HepG2 (cell line): ENCODE data around the gene HTR2A. TPM values are rescaled to one million over a fixed set of nuclear protein-coding genes. Genes with fewer than 3 reads are reported as not detected.

ENCODE experiments used
- ATAC-seq: fragments of 200-7000 bp; cut with Tn5 transposase; 3 replicates; pipeline ENCODE4 v1.9.1; 2020; ENCODE audit warnings: mild to moderate bottlenecking, moderate library complexity
- BruUV-seq: library from RNA; stranded (reverse); fragments of 400-500 nt; replicated peaks from 2 replicates; lab custom pipeline; 2021; lab: Mats Ljungman, UMichigan
- CTCF ChIA-PET: fragments of 300-600 bp; formaldehyde crosslinking; extraction: SDS; loops from one replicate; lab custom pipeline; 2021; ENCODE audit warnings: low total read pairs, inconsistent platforms, low intra/inter-chr PET ratio; lab: Yijun Ruan, JAX
- POLR2A ChIA-PET: fragments of 350-600 bp; sonication (Branson Sonifier 250); formaldehyde crosslinking; loops from one replicate; lab custom pipeline; 2020; ENCODE audit warnings: antibody characterized with exemption, inconsistent platforms; lab: Yijun Ruan, JAX
- DNase-seq: peaks from one replicate; pipeline ENCODE4 v3.0.0-alpha.2; 2015; ENCODE audit warnings: low spot score
- FAIRE-seq: peaks from 3 replicates; lab custom pipeline; 2011; peaks lifted over from hg19 to GRCh38; lab: Jason Lieb, UNC
- H2AFZ ChIP-seq: one replicate; pipeline ENCODE4 v1.6.1; 2011; ENCODE audit warnings: low read length, inconsistent platforms
- H3K27ac ChIP-seq: fragments of 300-600 bp; 3 replicates; pipeline ENCODE4 v1.8.0; 2011; ENCODE audit warnings: mixed run types, mild to moderate bottlenecking, mixed read lengths, low read length, inconsistent platforms; ENCODE audit not compliant: insufficient read depth; ENCODE audit errors: extremely low read length
- H3K27me3 ChIP-seq, 2 experiments: fragments of 200-600 bp in 1 of 2; 2 replicates in 1 of 2; 3 replicates in 1 of 2; pipeline versions ENCODE4 v1.6.0 to v1.8.0; 2011; ENCODE audit warnings: low read length in 2 of 2, mild to moderate bottlenecking in 2 of 2, moderate library complexity in 2 of 2, inconsistent platforms in 1 of 2; ENCODE audit not compliant: insufficient read depth in 2 of 2, control insufficient read depth in 1 of 2
- H3K36me3 ChIP-seq, 2 experiments: fragments of 200-600 bp in 1 of 2; replicated peaks in 1 of 2; 2 replicates in 1 of 2; 3 replicates in 1 of 2; pipeline versions ENCODE4 v1.5.1 to v1.8.0; 2011; ENCODE audit warnings: low read length in 2 of 2, inconsistent platforms in 1 of 2; ENCODE audit not compliant: insufficient read depth in 2 of 2, control insufficient read depth in 1 of 2
- H3K4me1 ChIP-seq: 2 replicates; pipeline ENCODE4 v1.5.1; 2012; ENCODE audit warnings: low read length, inconsistent platforms; ENCODE audit not compliant: insufficient read depth
- H3K4me2 ChIP-seq: 2 replicates; pipeline ENCODE4 v1.6.0; 2011; ENCODE audit warnings: low read depth, low read length, inconsistent platforms
- H3K4me3 ChIP-seq, 3 experiments: fragments of 200-600 bp in 1 of 3; sonication (generic), shearing (Covaris generic) in 1 of 3; replicated peaks in 1 of 3; 2 replicates each; pipeline ENCODE4 v1.5.1; 2011 to 2016; ENCODE audit warnings: low read length in 3 of 3, inconsistent platforms in 2 of 3, low read depth in 2 of 3, mild to moderate bottlenecking in 2 of 3, control low read depth in 1 of 3, mixed read lengths in 1 of 3; ENCODE audit not compliant: insufficient read depth in 1 of 3
- H3K79me2 ChIP-seq: one replicate; pipeline ENCODE4 v1.6.1; 2011; ENCODE audit warnings: low read length, inconsistent platforms; ENCODE audit not compliant: insufficient read depth
- H3K9ac ChIP-seq: 2 replicates; pipeline ENCODE4 v1.6.0; 2011; ENCODE audit warnings: mild to moderate bottlenecking, low read depth, low read length, inconsistent platforms; ENCODE audit not compliant: insufficient read depth
- H3K9me3 ChIP-seq: 2 replicates; pipeline ENCODE4 v1.5.1; 2012; ENCODE audit warnings: mild to moderate bottlenecking, low read length
- H4K20me1 ChIP-seq: 2 replicates; pipeline ENCODE4 v1.6.0; 2011; ENCODE audit warnings: inconsistent platforms, mild to moderate bottlenecking, low read length, moderate library complexity; ENCODE audit not compliant: insufficient read depth
- BORCS8-MEF2B ChIP-seq: sonication (generic); formaldehyde crosslinking; IDR thresholded peaks from 2 replicates; pipeline ENCODE4 v1.8.0; 2022; ENCODE audit warnings: mild to moderate bottlenecking, missing genetic modification reagents
- NFKBIZ ChIP-seq: IDR thresholded peaks from 2 replicates; pipeline ENCODE4 v1.6.1; 2018; ENCODE audit warnings: missing genetic modification reagents, missing compliant biosample characterization
- RAD51 ChIP-seq: fragments of 450-650 bp; IDR thresholded peaks from 2 replicates; pipeline ENCODE4 v1.6.1; 2016; ENCODE audit warnings: borderline replicate concordance
- SIX1 ChIP-seq: sonication (generic); formaldehyde crosslinking; IDR thresholded peaks from 2 replicates; pipeline ENCODE4 v1.4.0; 2020; ENCODE audit warnings: missing genetic modification reagents, borderline replicate concordance
- ZNF230 ChIP-seq: sonication (generic); formaldehyde crosslinking; IDR thresholded peaks from 2 replicates; pipeline ENCODE4 v1.4.0; 2020; ENCODE audit warnings: mild to moderate bottlenecking, missing genetic modification reagents
- ZNF616 ChIP-seq: sonication (generic); formaldehyde crosslinking; IDR thresholded peaks from 2 replicates; pipeline ENCODE4 v1.5.0; 2020; ENCODE audit warnings: low read depth, mild to moderate bottlenecking, missing genetic modification reagents
- ZSCAN12 ChIP-seq: sonication (generic); formaldehyde crosslinking; IDR thresholded peaks from 2 replicates; pipeline ENCODE4 v1.9.0; 2021; ENCODE audit warnings: mild to moderate bottlenecking, missing genetic modification reagents
- ZZZ3 ChIP-seq: sonication (generic); formaldehyde crosslinking; IDR thresholded peaks from 2 replicates; pipeline ENCODE4 v1.4.0; 2020; ENCODE audit warnings: missing genetic modification reagents, mild to moderate bottlenecking, borderline replicate concordance
- WGBS: methylation state at CpG from one replicate; pipeline ENCODE4 v1.1.6; 2017; ENCODE audit warnings: low lambda C conversion rate; 5-methylcytosine and 5-hydroxymethylcytosine counted together
- in situ Hi-C: cut with HindIII; loops from 2 replicates; pipeline ENCODE4 v1.10.0; 2017; ENCODE audit warnings: low pct_unique_long_range_greater_than_20kb; ENCODE audit not compliant: extremely low pct_ligation_motif_present
- intact Hi-C: fragments of 100-400 bp; cut with micrococcal nuclease; formaldehyde crosslinking; loops from one replicate; pipeline ENCODE4 v1.10.0; 2022; ENCODE audit not compliant: unreplicated experiment
- polyA plus RNA-seq, 8 experiments: library from polyadenylated mRNA; depleted of rRNA in 3 of 8; stranded (reverse) in 7 of 8; unstranded in 1 of 8; fragments of >200 nt; fragmentation: Illumina TruSeq in 4 of 8; extraction: Trizol in 4 of 8; gene quantifications; 2 replicates each; pipeline versions ENCODE4 v1.2.1 to v1.2.3, GENCODE V29; 2011 to 2016; ENCODE audit warnings: low read depth in 4 of 8, missing spikeins in 1 of 8, mixed read lengths in 1 of 8; ENCODE audit not compliant: insufficient read depth in 1 of 8
- total RNA-seq, 5 experiments: library from RNA; depleted of rRNA; stranded (reverse); fragments of >200 nt; fragmentation: Illumina TruSeq; extraction: Trizol; gene quantifications; 2 replicates each; pipeline ENCODE4 v1.2.3, GENCODE V29; 2016; ENCODE audit warnings: low read depth in 1 of 5

The HTR2A gene
- total and polyA plus RNA-seq, 2 of the 13 experiments (the other 11 are each of a cell fraction or from before 2014, with no cell fraction given), result not detected

DNA sequence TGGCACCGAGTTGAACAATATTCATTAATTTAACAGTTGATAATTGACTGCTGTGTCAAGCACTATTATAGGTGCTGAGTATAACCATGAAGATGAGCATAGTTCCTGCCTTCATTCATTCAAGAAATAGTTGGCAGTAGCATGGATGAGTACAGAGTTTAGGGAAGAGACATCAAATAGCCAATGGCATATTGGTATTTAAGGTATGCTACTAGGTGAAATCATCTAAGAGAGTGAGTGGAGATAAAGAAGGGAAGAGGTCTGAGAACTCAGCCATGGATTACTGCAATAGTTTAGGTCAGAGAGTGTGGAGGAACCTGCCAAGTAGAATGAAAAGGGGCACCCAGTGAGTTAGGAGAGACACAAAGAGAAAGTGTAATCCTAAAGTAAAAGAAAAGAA, 4.9 kb upstream of the HTR2A start:
- H3K9me3 ChIP-seq, result no peaks in the 10 kb centered on the region
- H4K20me1 ChIP-seq, result no peaks in the 10 kb centered on the region
- no peak overlapping the region for H2AFZ ChIP-seq
- no peak for TF ChIP-seq ZSCAN12 (CRISPR knock-in tag)
- no peak for TF ChIP-seq SIX1 (CRISPR knock-in tag)
- no peaks in the 10 kb centered on the region for H3K79me2 ChIP-seq
- ATAC-seq (no peak), FAIRE-seq (no peak), DNase-seq (no peak)
- ChIA-PET CTCF (no interaction called here), POLR2A (no interaction called here)
- H3K27ac ChIP-seq, result no peak overlapping the region
- 0% methylated on average over 1 of the region's 1 CpG for WGBS
- H3K9ac ChIP-seq, result no peak overlapping the region
- intact Hi-C loops (no loop called here), in situ Hi-C loops (no loop called here)
- no peak overlapping the region for H3K4me3 ChIP-seq
- 0 out of 5 replicates have a peak, but pooled peaks cover 0 to 4% of the 10 kb centered on the region in 2 experiments for H3K27me3 ChIP-seq
- H3K4me2 ChIP-seq, result no peak overlapping the region
- no peaks in the 10 kb centered on the region for H3K36me3 ChIP-seq
- BruUV-seq, result no TSS peak
- no peaks in the 10 kb centered on the region for H3K4me1 ChIP-seq

GRCh38 chr13:46899801-46900200, 2.9 kb upstream of the HTR2A start:
- ChIA-PET CTCF (no interaction called here), POLR2A (no interaction called here)
- H3K9ac ChIP-seq, result no peak overlapping the region
- in situ Hi-C loops, result no loop called here
- DNase-seq, result no peak
- no peaks in the 10 kb centered on the region for H4K20me1 ChIP-seq
- no peaks in the 10 kb centered on the region for H3K9me3 ChIP-seq
- H3K4me2 ChIP-seq, result no peak overlapping the region
- no peaks in the 10 kb centered on the region for H3K4me1 ChIP-seq
- H3K27me3 ChIP-seq, result peaks cover 0 to 15% of the 10 kb centered on the region in 2 experiments; a peak in 2 of 5 replicates
- no peaks in the 10 kb centered on the region for H3K36me3 ChIP-seq
- BruUV-seq, result no TSS peak
- no peak for ATAC-seq
- H3K27ac ChIP-seq, result no peak overlapping the region
- no peaks in the 10 kb centered on the region for H3K79me2 ChIP-seq
- intact Hi-C loops, result no loop called here
- WGBS, result no CpG with 5 or more reads among the region's 5 CpGs
- H2AFZ ChIP-seq, result no peak overlapping the region
- no peak overlapping the region for H3K4me3 ChIP-seq
- FAIRE-seq, result no peak
- TF ChIP-seq BORCS8-MEF2B (CRISPR knock-in tag) (no peak), NFKBIZ (CRISPR knock-in tag) (no peak), RAD51 (no peak), ZNF230 (CRISPR knock-in tag) (no peak), ZZZ3 (CRISPR knock-in tag) (no peak), ZNF616 (no peak)
